GM10847 (cell line): ENCODE measurements around the gene REEP2.

ENCODE experiments used
- POLR2A ChIP-seq: IDR thresholded peaks from 2 replicates; pipeline ENCODE4 v1.6.1; 2011; ENCODE audit not compliant: insufficient read length; ENCODE audit errors: extremely low read depth

Gene REEP2, protein sequence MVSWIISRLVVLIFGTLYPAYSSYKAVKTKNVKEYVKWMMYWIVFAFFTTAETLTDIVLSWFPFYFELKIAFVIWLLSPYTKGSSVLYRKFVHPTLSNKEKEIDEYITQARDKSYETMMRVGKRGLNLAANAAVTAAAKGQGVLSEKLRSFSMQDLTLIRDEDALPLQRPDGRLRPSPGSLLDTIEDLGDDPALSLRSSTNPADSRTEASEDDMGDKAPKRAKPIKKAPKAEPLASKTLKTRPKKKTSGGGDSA

DNA sequence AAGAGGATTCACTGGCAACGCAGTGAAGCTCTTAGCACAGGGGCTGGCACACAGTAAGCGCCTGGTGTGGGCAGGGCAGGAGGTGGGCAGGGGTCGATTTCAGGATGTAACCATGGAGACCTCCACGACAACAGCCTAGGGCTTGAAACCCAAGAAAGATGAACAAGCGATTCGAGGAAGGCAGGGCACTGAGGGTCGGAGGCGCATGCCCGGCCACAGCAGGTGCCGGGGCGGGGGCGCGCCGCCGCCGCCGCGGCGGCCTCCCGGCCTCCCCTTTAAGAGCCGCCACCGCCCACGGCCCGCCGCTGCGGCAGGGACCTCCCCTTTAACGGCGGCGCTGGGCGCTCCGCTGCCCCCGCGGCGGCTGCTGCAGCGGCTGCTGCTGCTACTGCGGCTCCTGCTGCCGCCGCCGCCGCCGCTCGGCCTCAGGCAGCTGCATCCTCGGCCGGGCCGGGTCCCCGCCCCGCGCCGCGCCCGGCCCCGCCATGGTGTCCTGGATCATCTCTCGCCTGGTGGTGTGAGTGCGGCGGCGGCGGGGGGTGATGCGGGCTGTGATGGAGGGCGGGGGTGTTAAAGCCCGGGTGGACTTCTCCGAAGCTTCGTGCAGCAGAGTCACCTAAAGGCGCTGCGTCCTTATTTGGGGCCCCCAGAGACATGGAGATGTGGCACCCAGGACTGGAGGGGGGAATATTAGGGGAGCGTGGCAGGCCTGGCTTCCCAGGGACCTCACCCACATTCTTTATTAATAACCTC lies at the start of gene REEP2:
TSS of gene REEP2 (plus strand) at position 334 of the 753 bp plus-strand sequence. CDS start at position 486, 152 bp downstream.
- TF ChIP-seq POLR2A = no peak

DNA sequence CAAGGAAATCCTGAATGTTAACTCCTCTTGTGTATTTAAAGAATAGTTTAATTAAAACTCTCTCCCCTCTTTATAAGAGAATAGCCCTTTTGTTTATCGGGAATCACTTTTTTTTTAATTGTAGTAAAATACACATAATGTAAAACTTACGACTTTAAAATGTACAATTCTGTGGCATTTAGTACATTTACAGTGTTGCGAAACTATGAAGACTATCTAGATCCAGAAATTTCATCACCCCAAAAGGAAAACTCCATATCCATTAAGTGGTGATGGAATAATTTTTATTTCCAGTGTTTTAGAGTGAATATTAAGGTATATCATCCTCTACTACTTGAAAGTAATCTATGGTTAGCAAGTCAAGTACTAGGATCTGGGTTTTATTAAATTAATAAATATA lies 49.5 kb upstream of the REEP2 start:
- TF ChIP-seq POLR2A = no peak

DNA sequence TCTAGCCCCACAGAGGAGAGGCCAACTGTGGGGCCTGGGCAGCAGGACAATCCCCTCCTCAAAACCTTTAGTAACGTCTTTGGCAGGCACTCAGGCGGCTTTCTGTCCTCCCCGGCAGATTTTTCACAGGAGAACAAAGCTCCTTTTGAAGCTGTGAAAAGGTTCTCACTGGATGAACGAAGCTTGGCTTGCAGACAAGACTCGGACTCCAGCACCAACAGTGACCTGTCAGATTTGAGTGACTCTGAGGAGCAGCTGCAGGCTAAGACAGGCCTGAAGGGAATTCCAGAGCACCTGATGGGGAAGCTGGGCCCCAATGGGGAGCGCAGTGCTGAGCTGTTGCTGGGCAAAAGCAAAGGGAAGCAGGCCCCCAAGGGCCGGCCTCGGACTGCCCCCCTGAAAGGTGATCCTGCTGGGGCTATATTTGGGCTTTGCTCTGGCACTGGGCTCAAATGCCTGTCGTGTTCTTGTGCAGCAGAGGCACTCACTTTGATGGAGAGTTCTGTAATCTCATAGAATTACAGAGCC lies 46.9 kb upstream of the REEP2 start:
- TF ChIP-seq POLR2A = no peak

DNA sequence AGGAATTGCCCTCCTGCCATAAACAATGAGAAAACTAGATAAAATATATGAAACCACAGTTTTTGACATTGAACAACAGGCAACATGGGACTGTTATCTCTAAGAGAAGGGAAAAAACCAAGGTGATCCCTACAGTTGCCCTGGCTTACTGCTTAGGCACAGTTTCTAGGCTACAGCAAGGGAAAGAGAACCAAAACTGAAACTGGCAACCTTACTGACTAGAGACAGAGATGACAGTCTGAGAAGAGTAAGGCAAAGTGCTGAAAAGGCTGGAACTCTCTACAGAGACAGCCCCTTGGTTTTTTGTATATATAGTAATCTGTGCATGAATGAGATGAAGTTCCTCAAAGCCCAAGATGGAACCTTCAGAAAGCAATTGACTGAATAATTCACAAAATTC lies 36.2 kb upstream of the REEP2 start:
- TF ChIP-seq POLR2A = no peak

DNA sequence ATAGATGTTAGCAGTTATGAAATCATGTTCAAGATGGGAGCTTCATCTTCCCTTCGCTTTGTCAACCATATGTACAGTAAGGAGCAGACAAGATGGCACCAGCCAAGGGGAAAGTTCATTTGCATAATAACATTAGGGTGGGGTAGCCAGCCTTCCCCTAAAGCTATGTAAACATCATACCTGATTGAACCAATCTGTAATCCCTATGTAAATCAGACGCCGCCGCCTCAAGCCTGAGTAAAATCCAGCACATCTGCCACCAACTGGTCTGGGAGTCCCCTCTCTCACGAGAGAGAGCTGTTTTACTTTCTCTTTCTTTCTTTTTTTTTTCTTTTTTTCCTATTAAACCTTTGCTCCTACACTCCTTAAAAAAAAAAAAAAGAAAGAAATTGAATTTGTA lies 30.8 kb upstream of the REEP2 start:
- TF ChIP-seq POLR2A = no peak

DNA sequence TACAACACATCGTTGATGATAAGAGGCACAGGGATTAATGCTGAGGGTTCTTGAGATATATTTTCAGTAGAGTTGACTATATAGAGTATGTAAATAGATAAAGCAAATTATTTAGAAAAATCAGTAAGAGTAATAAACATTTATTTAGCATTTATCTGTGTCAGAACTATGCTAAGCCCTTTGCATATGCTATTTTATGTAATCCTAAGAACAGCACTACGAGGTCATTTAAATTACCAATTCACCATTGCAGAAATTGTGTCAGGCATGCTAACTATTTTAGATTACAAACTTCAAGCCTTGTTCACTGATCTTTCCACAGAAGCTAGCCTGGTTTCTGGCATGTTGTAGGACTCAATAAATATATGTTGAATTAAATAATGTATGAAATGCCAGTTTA lies 20.4 kb upstream of the REEP2 start:
- no peak for TF ChIP-seq POLR2A

DNA sequence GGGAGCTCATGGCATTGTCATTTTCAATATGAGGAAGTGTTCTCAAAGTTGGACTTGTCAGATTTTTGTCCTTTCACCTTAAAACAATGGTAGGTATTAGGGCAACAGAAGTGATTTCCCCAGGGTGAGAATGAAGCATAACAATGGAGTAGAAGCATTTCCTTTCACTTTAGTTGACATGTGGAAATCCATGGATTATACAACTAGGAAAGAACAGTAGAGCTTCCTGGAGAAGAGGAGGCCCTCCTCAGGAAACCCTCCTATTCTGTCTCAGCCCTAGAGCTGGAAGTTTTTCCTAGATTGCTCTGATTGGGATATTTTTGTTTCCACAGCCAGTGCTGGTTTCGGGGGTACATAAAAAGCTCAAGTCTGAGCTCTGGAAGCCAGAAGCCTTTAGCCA lies 13.8 kb upstream of the REEP2 start:
- TF ChIP-seq POLR2A = no peak

DNA sequence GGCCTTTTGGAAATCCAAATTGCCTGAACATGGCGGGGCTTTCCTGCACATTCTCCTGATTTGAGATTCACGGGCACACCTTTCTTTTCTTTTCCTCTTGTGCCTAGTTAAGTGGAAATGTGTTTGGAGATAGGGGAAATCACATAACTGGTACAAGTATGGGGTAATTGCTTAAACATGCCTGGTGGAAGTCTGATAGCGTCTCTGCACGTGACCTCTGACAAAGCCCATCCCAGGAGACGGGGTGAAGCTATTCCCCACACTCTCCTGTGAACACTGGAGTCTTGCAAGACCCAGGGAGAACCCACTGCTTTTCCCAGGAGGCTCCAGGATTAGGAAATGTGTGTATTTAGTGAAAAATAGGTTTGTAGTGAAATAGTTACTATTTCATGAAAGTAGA lies 2.9 kb upstream of the REEP2 start:
- no peak for TF ChIP-seq POLR2A

DNA sequence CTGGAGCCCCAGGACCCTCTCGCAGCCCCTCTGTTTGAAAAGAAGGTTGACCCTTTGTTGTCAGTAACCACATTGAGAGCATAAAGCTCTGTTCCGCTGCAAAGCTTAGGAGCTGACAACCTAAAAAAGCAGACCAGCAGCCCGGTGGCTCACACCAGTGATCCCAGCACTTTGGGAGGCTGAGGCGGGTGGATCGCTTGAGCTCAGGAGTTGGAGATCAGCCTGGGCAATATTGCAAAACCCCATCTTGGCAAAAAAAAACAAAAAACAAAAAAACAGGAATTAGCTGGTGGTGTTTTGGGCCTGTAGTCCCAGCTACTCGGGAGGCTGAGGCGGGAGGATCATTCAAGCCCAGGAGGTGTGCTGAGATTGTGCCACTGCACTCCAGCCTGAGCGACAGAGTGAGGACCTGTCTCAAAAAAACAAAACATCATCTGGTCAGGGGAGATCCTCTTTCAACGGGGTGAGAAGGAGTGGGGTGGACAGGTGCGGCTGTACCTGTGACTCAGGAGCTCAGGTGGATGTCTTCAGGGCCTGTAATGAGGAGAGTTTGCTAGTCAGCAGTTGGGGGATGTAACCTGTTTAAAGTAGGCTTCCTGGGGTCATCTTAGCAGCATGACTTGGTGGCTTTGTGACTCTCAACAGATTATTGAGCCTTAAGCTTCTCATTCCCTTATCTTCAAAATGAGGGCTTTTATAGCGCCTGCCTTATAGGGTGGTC lies 694 bp upstream of the REEP2 start:
- TF ChIP-seq POLR2A = no peak

DNA sequence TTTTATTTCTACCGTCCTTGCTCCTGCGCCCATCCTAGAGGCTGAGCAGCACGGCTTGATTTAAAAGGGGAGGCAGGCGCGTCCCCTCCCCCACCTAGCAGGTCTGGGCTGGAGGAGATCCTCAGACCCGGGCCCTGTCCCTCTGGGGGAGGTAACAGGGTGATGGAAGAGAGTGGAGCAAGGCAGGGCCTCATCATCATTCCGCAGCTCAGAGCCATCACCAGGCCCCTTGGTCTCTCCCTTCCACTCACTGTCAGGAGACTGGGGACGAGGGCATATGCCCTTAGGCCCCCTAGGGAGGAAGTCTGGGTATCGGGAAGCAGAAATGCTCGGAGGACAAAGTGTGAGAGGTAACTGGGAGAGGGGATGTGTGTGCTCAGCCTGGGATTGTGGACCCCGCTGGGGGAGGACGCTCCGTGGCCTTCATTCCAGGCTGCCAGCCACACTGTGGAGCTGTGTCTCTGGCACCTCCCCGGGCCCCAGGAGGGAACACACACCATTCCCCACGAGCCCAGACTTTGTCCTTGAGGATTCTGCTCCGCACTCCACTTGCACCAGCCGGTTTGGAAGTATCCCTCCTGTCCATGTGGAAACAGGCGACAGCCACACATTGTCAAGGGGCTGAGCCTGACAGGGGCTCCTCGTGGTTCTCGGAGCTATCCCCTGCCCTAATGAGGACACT lies 761 bp downstream of the REEP2 start:
- no peak for TF ChIP-seq POLR2A

DNA sequence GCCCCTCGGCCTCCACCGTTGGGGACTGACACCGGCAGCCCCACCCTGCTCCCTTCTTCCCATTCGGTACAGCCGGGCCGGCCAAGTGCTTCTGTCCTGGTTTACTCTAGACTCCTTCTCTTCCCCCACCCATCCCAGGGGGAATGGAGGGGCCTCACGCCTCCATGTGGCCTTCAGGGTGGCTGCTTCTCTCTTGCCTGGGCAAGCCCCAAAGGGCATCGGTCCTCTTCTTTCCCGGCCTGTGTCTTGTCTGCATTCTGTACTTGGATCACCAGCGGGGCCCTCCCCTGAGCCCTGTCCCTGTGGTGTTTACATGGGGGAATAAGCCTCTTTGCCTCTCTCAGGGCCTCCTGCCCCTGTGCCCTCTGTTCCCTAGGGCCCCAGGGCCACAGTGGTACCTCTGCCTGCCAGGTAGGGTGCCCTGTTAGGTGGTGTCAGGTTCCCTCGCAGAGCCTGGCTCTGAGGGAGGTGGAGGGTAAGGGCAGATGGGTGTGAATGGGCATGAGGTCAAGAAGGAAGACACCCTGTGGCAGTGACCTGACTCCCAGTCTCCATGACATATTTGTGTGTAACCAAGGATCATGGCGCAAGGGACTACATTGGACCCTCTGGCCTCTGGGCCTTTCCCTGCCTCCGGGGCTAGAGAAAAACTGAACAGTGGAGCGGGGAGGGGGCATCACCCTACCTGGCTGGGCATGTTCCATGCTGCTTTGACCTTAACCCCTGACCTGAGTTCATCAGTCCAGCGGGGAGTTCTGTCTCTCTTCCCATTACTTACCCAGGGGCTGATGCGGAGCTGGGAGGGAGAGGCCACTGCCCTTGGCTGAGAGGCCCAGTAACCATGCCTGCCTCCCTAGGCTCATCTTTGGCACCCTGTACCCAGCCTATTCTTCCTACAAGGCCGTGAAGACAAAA lies 1.6 kb downstream of the REEP2 start:
- no peak for TF ChIP-seq POLR2A

DNA sequence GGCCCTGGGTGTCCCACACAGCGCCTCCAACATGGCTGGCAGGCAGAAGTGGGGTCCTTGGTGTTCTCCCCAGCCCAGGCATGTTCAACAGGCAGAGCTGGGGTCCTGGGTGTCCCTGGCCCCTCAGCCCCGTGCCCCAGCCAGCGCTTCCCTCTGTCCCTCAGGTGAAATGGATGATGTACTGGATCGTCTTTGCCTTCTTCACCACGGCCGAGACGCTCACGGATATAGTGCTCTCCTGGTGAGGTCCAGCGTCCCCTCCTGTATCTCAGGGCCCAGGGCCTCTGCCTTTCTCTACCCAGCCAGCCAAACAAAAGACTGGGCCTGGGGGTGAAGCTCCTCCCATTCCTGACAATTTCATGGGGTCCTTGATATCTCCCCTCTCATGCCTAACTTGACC lies 2.4 kb downstream of the REEP2 start:
- no peak for TF ChIP-seq POLR2A

DNA sequence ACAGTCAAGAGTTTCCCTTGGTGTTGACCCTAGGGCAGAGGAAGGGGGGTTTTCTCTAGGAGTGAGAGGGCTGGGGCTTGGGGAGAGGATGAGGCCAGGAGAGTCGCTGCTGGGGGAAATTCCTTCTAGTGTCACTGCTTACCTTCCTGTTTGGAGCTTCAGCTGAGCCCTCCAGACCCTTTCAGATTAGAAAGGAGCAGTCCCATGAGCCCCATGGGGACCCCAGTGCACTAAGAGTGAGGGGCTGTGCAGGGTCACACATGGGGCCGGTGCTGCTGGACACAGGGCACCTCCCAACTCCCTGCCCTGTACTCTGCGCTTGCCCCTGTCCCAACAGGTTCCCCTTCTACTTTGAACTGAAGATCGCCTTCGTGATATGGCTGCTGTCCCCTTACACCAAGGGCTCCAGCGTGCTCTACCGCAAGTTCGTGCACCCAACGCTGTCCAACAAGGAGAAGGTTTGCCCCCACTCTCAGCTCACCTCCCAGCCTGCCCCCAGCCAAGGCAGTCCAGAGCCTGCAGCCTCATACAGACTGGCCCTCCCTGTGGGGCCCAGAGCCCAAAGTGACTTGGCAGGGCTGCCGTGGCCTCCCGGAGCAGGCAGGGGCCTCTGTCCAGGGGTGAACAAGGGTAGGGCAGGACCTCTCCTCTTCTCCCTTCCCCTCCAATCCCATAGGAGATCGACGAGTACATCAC lies 5.4 kb downstream of the REEP2 start:
- no peak for TF ChIP-seq POLR2A

DNA sequence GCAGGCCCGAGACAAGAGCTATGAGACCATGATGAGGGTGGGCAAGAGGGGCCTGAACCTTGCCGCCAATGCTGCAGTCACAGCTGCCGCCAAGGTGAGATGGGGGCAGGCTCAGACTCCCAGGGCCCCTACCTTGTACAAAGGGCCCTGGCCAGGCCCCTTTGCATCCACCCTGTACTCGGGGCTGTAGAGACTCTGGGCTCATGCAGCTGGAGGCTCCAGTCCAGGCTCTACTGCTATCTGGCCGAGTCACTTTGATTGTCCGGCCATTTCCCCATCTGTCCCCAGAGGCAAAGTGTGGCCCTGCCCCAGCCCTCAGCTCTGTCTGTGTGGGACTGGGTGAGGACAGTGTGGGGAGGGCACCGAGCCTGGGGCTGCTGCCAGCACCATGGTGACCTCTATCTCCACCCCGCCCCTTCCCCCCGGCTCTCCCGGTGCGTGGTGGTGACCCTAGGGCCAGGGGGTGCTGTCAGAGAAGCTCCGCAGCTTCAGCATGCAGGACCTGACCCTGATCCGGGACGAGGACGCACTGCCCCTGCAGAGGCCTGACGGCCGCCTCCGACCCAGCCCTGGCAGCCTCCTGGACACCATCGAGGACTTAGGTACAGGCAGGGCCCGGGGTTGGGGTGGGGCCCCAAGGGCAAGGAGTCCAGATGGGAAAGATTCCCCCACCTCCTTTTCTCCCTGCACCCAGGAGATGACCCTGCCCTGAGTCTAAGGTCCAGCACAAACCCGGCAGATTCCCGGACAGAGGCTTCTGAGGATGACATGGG lies 6.1 kb downstream of the REEP2 start:
- no peak for TF ChIP-seq POLR2A
